ENCODE data around the gene CNR2.
"Not testable (repeated sequence)": the region's sequence is repeated elsewhere in the genome, so short reads cannot be mapped to it uniquely, and the experiment has no call there.

Gene CNR2

DNA sequence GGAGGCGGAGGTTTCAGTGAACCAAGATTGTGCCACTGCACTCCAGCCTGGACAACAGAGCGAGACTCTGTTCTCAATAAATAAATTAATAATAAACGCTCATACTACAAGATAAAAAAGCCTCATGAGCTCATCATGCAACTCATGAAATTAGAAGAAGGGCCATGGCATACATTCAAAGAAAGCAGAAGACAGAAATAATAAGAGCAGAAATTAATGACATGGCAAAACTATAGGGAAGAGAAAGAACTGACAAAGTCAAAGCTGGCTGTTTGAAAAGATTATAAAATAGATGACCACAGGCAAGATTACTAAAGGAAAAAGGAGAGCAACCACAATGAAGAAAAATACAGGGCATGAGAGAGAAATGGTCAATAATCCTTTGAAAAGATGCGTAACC, 30.4 kb downstream of the CNR2 start:
- no peak for DNase-seq

DNA sequence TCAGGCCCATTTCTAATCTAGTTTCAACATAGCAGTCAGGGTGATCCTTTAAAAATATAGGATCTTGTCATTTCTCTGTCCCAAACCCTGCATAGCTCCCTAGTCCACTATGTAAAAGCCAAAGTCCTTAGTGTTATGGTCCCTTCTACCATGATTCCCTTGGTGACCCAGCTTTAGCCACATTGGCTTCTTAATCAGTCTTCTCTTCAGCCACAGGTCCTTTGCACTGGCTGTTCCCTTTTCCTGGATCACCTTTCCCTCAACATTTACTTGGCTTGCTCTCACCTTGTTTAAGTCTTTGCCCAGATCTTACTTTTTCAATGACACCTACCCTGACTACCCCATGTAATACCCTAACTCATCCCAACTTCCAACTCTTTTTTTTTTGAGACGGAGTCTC, 33.4 kb downstream of the CNR2 start:
- DNase-seq: no peak

- DNase-seq: no peak
These were observed 34.5 kb downstream of the CNR2 start for GRCh38 chr1:23878668-23879067.

DNA sequence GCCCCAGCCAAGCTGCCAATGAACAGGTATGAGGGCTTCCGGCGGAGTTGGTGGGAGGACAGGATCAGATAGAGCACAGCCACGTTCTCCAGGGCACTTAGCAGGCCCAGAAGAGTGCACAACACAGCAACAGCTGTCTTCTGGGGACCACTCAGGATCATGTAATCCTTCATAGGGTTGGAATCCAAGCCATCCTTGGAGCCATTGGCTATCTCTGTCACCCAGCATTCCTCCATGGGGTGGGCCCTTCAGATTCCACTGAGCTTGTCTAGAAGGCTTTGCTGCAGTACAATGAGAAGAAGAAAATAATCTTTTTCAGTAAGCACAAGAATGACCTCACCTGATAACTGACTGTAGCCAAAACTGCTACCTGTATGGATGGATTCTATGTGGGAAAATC, 37.8 kb downstream of the CNR2 start:
- DNase-seq: no peak

GRCh38 chr1:23872421-23872820, 40.7 kb downstream of the CNR2 start:
- DNase-seq: no peak

GRCh38 chr1:23869051-23869450, 44.1 kb downstream of the CNR2 start:
- peak; percentile 30 for DNase-seq

DNA sequence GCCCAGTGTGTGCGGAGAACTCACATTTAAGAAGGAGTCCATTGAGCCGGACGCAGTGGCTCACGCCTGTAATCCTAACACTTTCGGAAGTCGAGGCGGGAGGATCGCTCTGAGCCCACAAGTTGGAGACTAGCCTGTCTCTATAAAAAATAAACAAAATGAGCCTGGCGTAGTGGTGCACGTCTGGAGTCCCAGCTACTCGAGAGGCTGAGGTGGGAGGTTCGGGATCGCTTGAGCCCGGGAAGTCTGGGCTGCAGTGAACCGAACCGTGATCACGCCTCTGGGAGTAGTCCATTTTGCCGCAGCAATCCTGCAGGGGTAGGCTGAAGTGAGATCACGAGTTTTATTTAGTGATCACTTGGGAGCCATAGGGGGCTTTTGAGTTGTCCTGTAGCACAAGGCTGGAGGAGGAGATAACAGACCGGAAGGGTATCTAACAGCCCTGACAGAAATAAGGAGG, 44.6 kb downstream of the CNR2 start:
- peak; percentile 64 for DNase-seq

- DNase-seq: peak; percentile 94
These were observed 45.1 kb downstream of the CNR2 start, which contains the start of gene FUCA1 for GRCh38 chr1:23867895-23868556. FUCA1 (minus strand) TSS chr1:23868290; CDS start chr1:23868286, 4 bp downstream.

DNA sequence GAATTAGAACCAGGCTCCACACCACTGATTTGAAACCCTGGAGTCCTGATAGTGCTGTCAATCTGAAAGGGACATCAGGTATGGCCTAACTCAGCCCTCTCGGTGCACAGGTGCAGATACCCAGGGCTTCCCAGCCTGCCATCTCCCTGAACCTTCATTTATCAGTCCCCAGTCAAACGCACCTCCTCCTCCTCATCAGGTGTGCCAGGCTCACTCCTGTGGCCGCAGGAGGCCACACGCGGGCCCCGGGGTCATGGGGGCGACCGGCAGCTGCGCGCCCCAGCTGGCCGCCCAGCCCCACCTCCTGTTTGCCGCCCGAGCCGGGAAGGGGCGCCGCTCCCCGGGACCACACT, 45.6 kb downstream of the CNR2 start:
- DNase-seq: peak; percentile 46

DNA sequence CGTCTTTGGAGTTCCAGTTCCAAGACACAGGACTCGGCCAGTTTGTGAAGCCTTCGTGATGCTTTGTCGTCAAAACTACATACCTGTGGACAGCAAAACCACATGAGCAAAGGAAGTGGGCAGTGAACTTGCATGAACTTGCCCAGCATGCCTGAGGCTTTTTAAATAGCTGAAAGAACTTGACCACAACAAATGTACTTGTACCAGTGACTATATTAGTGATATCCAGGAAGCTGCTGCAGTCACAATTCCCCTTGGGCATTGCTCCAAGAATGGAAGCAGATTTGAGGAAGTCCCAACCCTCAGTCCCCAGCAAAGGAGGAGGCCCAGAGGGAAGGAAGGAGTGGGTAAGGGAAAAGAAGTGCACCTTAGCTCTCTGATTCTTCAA, 47.6 kb downstream of the CNR2 start:
- no peak for DNase-seq

DNA sequence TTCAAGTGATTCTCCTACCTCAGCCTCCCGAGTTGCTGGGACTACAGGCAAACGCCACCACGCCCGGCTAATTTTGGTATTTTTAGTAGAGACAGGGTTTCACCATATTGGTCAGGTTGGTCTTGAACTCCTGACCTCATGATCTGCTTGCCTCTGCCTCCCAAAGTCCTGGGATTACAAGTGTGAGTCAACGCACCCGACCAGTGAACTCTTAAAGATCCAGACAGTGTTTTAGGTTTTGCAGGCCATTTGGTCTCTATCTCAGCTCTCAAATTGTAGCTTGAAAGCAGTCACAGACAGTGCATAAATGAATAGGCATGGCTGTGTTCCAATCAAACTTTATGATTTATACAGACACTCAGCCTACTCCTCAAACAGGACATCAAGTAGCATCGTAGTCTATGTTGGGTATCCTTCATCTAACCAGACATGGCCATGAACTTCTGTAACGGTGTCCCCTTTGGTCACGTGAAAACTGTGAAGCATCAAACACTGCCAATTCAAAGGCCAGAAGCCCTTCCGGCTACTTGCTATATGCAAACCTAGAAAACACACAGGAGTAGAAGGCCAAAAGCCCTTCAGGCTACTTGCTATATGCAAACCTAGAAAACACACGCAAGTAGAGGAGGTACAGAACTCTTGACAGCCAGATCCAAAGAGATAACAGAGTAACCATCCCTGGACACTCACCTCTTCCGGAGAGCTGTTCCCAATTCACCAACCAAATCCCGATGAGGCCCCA, 48.2 kb downstream of the CNR2 start:
- no peak for DNase-seq

- DNase-seq: no peak
These were observed 50.5 kb downstream of the CNR2 start for GRCh38 chr1:23862640-23863039.

- no peak for DNase-seq
These were observed 58.6 kb downstream of the CNR2 start for GRCh38 chr1:23854568-23854967.

DNA sequence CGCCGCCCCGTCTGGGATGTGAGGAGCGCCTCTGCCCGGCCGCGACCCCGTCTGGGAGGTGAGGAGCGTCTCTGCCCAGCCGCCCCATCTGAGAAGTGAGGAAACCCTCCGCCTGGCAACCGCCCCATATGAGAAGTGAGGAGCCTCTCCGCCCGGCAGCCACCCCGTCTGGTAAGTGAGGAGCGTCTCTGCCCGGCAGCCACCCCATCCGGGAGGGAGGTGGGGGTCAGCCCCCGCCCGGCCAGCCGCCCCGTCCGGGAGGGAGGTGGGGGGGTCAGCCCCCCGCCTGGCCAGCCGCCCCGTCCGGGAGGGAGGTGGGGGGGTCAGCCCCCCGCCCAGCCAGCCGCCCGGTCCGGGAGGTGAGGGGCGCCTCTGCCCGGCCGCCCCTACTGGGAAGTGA, 60.0 kb downstream of the CNR2 start:
- not testable (repeated sequence) for DNase-seq

GRCh38 chr1:23851406-23851805, 61.8 kb downstream of the CNR2 start:
- DNase-seq: not testable (repeated sequence)

- DNase-seq: no peak
These were observed 64.2 kb downstream of the CNR2 start for GRCh38 chr1:23848673-23849616.

GRCh38 chr1:23847482-23848095, 65.6 kb downstream of the CNR2 start:
- DNase-seq: not testable (repeated sequence)

DNA sequence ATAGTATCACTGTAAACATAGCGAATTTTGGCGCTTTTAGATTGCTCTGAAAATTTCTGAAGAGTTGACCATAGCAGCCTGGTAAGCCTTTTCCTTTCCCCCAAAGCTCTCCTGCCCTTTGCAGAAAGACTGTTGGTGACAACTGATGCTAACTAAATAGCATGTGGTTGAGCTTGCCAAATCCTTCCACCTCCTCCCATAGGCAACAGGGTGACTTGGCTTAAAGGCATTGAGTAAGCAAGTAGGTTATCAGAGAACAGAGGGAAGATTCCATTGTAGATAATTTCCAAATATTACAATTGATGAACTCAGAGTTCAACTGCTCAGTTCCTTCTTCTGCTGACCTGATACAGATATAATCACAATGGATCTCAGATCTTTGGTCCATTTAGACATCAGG, 68.0 kb downstream of the CNR2 start:
- DNase-seq: no peak

DNA sequence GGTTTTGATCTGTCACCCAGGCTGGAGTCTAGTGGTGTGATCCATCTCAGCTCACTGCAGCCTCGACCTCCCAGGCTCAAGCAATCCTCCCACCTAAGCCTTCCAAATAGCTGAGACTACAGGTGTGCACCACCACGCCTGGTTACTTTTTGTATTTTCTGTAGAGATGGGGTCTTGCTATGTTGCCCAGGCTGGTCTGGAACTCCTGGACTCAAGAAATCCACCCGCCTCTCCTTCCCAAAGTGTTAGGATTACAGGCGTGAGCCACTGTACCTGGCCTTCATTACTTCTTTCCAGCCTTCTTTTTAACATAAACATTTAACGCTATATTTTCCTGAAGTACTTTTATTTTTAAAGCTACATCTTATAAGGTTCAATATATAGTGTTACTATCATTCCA, 69.5 kb downstream of the CNR2 start:
- DNase-seq: no peak

DNA sequence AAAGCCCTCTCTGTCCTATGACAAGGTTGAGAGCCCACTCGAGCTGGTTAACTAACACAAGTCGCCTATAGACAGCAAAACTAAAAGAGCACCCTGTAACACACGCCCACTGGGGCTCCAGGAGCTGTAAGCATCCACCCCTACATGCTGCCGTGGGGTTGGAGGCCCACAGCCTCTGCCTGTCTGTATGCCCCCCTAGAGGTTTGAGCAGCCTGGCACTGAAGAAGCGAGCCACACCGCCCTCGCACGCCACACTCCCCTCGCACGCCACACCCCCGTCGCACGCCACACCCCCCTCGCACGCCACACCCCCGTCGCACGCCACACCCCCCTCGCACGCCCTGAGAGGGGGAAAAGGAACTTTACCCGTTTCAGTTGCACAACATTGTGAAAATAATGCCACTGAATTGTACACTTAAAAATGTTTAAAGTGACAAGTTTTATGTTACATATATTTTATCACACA, 74.7 kb downstream of the CNR2 start:
- peak; percentile 67 for DNase-seq

DNA sequence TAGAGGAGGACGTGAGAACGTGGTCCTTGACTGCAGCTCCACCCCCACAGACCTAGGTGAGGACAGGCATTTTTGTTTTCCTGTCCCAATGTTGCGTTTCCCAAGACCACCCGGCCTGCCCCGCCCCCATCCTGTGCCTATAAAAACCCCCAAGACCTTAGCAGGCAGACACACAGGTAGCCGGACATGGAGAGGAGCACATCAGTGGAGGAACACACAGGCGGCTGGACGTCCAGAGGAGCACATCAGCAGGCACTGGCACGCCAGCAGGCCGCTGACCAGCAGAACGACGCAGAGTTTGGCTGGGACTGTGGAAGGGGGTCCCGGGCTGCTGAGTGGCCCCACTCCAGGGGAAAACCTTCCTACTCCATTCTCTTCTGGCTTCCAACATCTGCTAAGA, 75.3 kb downstream of the CNR2 start:
- DNase-seq: no peak

DNA sequence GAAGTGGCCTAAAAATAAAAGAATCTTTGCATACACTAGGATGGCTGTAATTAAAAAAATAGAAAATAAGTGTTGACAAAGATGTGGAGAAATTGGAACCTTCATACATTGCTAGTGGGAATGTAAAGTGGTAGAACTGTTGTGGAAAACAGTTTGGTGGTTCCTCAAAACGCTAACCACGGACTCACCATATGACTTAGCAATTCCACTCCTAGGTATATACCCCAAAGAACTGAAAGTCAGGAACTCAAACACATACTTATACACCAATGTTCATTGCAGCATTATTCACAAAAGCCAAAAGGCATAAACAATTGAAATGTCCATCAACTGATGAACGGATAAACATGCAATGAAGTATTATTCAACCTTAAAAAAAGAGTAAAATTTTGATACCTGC, 77.1 kb downstream of the CNR2 start:
- no peak for DNase-seq

DNA sequence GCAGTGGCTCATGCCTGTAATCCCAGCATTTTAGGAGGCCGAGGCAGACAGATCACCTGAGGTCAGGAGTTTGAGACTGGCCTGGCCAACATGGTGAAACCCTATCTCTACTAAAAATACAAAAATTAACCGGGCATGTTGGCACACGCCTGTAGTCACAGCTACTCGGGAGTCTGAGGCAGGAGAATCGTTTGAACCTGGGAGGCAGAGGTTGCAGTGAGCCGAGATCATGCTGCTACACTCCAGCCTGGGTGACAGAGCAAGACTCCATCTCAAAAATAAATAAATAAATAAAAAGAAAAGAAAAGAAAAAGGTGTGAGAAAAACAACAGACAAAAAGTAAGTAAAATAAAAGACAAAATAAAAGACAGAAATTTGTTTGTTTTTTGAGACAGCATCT, 79.0 kb downstream of the CNR2 start:
- DNase-seq: peak; percentile 5
